KG1 (cell line): ENCODE measurements around the gene SH3RF1.

Experiments
- DNase-seq: peaks from one replicate; lab custom pipeline; 2025; lab: John Stamatoyannopoulos, UW

SH3RF1 gene

DNA sequence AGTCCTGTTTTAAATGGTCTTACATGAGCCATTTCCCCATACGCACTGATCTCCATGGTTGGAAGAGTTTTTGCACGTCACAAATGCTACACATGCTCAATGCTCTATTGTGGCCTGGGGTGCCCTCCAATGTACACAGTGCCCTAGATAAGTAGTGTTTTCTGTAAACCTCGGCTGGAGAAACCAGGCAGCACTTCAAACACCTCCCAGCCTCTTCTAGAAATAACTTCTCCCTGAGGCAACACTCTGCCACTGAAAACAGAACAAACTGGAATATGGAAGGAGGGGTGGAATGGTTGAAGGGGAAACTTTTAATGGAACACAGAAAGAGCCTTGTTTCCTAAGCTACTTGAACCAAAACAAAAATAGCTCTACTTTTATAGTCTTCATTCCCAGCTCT lies 136.8 kb downstream of the SH3RF1 start:
- no peak for DNase-seq

DNA sequence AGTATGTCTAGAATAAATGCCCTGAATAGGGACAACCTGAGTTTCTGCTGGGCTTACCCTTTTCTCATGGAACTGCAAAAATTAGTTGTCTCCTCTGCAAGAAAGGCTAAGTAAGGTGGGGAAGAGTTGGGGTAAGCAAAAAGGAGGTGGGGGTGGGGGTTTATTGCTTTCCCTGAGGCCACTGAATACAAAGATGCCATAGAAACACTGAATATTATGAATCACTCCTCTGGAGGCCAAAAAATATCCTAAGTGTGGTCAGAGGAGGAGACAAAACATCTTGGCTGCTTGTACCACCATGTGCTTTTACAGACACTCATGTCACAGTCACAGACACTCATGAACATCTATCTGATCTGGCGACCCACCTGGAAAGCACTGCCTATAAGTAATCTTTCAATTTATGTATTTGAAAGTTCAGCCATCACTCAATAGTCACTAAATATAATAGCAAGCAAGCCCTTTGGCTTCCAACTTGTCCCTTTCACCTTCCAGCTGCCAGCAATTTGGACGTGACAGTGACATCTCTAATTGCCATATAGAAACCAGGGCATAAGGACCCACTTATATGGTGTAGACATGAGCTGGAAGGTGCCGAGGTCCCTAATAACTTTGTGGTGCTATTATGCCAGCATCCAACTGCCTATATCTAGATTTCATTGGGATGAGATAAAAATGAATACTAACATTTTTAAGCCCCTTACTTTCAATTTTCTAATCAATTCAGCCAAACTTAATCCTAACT lies 138.0 kb downstream of the SH3RF1 start:
- no peak for DNase-seq

DNA sequence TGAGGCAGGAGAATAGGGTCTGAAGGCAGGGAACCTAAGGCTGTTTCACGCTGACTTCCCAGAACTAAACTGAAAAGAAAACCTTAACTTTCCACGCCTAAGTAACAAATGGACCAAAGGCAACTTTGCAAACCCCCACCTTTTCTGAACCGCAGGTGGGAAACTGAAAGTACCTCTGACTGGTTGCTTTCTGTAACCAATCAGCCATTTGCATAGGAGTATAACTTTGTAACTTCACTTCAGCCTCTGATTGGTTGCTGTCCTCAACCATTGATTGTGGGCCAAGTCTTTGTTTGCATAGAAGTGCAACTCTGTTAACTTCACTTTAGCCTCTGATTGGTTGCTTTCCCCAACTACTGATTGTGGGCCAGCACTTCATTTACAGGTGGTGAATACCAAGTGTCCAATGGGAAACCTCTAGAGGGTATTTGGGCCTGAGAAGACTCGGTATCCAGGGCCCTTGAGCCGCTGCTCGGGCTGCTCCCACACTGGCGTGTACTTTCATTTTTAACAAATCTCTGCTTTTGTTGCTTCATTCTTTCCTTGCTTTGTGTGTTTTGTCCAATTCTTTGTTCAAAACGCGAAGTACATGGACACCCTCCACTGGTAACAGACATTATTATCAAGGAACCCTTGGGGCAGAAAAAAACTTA lies 139.1 kb downstream of the SH3RF1 start:
- DNase-seq = no peak

DNA sequence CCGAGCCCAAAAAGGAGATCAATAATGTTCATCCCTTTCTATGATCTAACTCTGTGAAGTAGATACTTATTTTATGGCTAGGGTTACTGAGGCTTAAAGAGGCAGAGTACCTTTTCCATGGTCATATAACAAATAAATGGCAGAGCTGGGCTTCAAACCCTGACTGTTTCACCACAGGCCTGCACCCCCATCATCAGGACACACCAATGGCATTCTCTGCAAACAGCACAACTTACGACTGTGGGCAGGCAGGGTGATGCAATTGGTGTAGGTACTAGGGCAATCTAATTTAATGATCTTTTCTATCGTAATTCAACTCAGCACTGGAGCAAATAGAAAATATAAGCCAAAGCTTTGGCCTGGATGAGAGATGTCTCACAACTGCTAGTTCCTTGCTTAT lies 141.9 kb downstream of the SH3RF1 start:
- DNase-seq = no peak

DNA sequence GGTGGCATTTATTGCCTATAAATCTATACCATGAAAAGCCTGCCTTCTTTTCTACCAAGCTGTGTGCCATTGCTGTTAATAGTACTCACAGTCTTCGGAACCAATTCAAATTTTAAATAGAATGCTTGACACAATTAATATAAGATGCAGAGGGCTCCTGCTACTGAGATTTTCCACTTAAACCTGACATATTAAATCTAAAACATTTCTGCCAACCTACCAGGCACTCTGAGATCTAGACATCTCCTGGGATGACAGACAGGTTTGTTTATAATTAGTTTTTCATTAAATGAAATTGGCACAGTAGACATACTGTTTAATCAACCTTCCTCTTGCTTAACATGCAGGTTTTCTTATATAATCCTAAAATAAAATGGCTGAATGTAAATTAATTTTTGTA lies 143.4 kb downstream of the SH3RF1 start:
- DNase-seq = no peak

DNA sequence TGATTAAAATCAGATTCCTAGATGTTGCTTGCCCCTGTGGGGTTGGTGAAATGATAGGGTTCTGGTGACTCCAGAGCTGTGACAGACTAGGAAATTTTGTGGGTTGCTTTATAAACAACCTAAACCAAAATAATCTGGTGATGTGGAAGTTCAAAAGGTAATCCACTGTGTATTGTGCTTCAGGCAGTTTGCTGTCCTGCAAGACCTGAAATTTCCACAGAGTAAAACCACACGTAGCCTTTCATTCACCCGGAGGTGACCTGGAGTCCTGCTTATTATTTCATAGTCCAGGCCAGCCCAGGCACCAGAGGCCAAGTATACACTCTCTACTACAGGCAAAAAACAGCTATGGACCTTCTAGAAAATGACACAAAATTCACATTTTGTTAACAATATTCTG lies 146.1 kb downstream of the SH3RF1 start:
- DNase-seq = no peak

DNA sequence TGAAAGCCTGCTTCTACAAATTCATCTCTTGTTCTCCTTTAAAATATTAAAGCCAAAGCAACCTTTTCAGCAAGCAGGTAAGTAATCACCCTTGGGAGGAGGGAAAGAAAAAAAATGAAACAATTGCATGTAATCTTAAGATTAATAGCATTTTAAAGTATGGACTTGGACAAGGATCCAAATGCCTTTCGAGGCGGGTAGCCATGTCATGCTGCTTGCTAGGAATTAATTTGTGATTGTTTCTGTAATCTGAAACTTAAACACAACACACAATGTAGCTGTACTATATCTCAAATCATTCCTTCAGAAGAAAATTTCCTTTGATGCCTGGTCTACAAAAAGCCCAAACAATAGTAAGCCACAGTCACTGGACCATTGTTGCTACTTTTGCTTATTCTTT lies 148.3 kb downstream of the SH3RF1 start:
- DNase-seq = no peak

DNA sequence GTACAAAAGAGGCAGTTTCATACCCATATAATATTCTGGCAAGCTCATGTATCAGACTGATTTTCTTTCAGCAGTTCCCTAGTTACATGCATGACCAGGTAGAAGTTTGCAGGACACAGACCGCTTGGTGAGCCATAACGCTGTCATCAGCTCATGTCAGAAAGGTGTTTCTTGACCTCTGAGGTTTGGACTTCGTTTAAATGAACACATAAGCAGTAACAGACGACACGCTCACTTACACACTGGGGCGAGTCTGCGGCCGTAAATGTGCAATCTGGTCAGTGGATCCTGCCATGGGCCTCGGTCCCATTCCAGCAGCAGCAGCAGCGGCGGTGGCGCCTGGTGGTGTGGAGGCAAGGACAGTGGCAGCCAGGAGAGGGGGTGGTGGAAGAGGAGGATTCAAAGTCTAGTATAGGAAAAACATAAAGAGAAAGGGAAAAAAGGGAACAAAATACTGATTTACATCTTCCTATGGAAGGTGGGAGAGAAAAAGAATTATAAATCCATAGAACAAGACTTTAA lies 148.8 kb downstream of the SH3RF1 start:
- no peak for DNase-seq

DNA sequence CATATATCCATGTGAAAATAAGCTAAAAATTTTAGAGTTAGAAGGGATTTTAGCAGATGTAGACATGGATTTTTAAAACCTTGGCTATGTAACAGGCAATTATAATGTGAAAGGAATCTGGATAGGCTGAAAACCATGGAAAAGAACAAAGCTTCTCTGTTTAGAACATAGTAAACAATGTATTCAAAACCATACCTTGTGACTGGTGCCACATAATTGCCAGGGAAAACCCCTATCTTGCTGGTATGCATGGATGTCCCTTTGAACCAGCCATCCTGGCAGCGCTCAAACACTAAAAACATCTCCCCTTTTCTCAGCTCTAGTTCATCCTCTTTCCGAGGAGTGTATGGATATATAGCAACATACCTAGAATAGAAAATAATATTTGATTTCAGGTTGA lies 150.1 kb downstream of the SH3RF1 start:
- no peak for DNase-seq

DNA sequence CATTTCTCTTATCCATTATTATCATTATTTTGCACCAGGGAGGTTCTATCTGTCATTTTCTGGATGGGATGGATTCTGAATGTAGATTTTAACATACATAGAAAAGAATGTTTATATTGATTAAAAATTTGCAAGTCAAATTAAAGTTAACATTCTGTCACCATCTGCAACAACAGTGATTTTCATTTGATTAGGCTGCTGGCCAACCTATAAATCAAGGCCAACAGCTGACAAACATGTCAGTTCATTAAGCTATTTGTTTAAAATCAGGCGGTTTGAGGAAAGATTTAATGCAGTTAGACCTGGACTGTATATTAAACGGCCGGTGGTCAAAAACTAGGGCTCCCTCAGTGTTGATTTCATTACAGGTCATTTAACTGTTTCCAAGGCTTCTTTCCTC lies 151.2 kb downstream of the SH3RF1 start:
- no peak for DNase-seq

DNA sequence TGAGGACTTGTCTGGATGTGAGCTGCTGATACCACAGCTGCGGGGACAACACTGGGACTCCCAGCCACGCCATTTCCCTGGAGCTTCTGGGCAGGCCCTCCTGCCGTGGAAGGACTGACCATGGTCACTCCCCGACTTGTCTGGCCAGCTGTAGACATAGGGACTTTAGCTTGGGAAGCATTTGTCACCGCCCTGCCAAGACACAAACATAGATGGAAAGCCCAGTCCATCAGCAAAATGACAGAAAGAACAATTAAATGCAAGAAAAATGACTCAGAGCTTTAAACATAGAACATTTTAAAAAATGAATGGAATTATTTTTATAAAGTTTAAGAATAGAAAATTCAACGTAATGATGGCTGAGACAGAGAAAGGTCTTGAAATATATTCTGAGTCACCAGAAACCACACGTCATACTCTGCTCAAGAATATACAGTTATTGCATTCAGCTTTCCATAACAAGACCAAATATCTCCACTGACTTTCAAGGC lies 153.1 kb downstream of the SH3RF1 start:
- DNase-seq = no peak

DNA sequence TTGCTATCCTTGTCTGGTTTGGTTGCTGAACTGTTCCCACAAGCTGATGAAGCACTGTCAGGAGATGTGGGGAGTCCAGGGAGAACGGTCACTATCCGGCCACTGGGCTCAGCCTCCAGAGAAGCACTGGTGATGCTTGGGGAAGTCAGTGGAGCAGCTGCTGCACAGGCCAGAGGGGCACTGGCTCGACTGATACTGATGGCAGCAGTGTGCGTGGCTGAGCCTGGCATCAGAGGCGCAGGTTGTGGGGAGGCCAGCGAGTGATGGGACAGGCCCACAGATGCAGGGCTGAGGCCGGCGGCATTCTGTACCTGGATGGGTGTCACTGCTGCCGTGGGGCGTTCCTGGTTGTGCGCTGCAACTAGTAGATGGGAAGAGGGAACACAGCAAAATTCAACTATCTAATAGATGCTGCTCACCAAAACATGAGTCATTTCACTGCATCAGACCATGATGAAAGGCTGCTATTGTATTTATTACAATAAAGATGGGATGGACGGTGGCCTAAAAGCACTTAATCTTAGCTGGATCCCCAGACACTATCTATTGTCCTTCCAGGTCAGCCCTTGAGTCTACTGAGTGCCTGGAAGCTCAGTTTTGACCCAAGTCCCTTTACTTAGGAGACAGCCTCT lies 154.4 kb downstream of the SH3RF1 start:
- no peak for DNase-seq

DNA sequence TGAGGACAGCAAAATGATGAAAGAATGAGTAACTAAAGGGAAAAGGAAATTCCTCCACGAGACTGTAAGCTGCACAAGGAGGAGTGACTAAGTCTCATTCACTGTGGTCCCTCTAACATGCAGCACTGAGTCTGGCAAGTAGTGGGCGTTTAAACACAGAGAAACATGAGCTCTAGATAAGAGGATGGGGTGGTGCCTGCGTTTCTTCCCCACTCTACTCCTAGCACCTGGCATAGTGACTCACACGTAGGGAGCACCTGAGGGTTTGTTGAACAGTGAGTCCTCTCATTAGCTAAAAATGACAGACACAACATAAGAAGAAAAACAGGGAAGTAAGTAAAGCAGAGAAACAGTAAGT lies 154.9 kb downstream of the SH3RF1 start:
- DNase-seq = no peak

DNA sequence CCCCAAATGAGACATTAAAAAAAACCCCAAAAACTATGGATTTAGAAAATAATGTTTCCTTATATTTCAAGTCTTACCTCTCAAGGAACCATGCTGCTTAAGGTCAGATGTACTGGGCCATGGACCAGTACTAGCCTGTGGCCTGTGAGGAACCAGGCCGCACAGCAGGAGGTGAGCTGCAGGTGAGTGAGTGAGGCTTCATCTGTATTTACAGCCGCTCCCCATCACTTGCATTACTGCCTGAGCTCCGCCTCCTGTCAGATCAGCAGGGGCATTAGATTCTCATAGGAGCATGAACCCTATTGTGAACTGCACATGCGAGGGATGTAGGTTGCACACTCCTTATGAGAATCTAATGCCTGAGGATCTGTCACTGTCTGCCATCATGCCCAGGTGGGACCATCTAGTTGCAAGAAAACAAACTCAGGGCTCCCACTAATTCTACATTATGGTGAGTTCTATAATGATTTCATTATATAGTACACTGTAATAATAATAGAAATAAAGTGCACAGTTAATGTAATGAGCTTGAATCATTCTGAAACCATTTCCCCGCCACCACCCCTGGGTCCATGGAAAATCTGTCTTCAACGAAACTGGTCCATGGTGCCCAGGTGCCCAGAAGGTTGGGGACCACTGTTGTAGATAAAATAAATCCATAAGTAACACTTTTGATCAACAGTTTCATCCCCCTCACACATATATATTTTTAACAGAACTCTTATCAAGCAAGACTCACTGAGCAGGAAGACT lies 155.4 kb downstream of the SH3RF1 start:
- DNase-seq = no peak

DNA sequence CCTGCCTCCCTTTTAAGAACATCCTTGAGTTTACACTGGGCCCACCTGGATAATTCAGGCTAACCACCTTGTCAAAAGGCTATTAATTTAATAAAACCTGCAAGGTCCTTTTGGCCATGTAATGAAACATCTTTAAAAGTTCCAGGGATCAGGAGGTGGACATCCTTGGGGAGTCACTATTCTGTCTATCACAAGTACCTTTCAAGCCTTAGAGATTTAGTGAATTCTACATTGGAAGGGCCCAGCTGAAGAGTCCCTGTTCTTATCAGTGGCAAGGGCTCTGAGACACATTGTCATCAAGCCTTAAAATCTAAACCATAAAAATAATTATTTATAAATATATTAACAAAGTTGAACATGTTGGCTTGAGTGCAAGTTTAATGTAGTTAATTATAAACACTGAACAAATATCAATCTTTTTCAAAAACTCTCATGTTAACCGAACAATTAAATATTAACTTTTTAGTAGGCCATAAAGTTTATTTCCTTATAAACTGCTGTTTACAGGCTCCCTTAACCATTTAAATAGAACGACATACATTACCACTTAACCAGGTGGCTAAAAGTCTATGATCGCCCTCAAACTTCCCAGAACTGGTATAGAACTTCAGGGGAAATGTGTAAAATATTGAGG lies 156.3 kb downstream of the SH3RF1 start:
- DNase-seq = no peak

DNA sequence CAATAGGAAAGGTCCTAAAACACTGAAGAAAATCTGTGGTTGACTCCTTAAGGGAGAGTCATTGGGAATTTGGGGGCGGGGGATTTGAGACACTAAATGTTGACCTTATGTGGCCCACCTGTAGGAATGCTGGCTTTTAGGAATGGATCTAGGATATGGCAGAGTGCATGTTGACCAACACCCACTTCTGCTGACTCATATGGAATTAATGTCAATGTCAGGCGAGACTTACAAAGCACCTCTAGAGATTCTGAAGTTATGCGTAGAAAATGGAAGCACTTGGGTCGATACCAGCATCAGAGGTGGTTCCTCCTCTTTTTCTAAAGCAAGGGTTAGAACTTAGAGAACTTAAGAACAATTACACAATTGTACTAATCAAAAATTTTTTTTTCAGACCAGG lies 160.1 kb downstream of the SH3RF1 start:
- no peak for DNase-seq

DNA sequence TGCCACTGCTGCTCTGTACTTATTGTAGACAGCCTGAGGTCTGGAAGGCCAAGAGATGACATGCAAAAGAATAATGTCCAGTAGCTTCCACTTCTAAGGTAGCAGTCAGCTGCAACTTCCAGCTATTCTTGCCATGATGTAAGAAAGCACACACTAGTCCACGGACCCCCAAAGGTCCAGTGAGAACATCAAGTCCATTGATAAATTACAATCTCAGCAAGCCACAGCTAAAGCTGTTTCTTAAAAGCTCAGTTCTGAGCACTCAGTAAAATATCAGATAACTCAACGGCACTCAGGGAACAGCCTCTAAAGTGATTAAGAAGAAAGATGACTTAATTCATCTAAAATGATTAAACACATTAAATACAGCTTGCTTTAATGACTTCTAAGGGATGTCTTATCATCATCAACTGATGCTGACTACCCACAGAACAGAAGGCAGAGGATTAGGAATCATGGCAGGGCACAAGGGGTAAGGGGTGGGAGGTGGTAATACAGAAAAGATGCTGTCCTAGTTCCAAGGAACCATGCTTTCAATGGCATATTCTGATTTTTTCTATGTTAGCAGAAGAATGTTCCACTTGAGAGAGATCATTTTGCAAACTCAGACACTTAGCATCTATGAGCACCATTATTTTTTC lies 161.6 kb downstream of the SH3RF1 start:
- no peak for DNase-seq

DNA sequence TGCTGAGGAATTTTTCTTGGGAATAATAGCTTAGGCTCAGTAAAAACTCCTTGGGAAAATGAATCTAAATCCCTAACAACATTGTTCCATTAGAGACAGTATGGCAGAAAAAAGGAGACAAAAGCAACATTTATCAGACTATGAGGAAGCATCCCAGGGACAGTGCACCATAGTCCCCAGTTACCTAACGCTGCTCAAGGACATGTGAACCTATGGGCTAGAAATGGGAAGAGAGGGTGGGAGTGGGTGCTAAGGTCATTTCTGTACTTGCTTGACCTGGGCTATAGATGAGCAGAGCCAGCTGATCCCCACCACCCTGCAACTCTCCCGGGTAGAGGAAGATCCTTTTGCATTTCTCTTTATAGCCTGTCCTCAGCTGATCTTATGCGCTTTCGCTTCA lies 162.5 kb downstream of the SH3RF1 start:
- no peak for DNase-seq

DNA sequence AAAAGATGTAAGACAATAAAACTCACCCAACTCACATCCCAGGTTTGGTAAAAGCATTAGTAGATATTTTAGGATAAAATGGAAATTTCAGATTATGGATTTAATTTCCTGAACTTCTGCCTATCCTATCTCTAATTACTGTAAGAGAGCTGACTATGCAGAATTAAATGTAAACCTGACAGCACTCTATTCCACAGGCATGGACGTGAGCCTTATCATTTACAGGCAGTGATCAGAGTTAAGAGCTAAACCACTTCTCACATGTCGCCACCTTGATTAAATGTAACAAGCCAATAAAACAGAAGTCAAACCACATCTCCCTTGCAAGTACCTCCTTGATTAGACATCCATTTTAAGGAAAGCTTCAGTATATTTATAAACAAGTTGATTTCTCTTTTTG lies 163.2 kb downstream of the SH3RF1 start:
- no peak for DNase-seq

DNA sequence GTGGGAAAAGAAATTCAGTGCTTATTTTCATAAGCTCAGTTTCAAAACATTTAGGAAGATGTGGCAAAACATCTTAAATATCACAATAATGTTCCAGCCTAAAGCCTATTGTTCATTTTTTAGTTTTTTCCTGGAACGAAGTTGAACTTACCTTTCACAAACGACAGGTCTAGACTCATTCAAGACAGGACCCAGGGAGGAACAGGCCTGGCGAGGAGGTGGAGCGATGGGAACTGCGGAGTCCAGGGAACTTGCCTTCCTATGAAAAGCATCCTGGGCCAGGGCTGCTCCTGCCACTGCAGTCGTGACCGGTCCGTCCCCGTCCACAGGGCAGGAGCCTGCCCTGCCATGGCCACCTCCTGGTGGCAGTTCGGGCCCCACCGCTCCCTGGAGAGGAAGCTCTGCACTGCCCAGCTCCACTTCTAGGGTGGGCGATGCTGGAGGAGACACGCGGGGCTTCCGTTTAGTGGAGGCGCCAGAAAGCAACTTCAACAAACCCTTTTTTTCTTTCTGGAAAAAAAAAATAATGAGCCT lies 164.0 kb downstream of the SH3RF1 start:
- no peak for DNase-seq

DNA sequence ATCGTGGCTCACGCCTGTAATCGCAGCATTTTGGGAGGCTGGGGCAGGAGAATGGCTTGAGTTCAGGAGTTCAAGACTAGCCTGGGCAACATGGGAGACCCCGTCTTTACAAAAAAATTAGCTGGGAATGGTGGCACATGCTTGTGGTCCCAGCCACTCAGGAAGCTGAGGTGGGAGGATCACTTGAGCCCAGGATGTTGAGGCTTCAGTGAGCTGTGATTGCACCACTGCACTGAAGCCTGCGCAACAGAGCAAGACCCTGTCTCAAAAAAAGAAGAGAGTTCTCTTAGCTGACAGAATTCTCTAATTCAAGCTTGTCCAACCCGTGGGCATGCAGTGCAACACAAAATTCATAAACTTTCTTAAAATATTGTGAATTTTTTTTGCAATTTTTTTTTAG lies 165.1 kb downstream of the SH3RF1 start:
- no peak for DNase-seq
